Measurements from ENCODE around the gene RBM15B. TPM values are rescaled to one million over a fixed set of nuclear protein-coding genes. Genes with fewer than 3 reads are reported as not detected.

Gene RBM15B
- total RNA-seq, 1 experiment from 2014 or later, result 61.1 TPM

- Histone ChIP-seq H3K79me1 (ENCODE audit: insufficient read depth, low read depth, low read length, poor library complexity, severe bottlenecking) (peaks cover 3% of the 10 kb centered on the region), H3K14ac (ENCODE audit: insufficient read depth, low read length) (no peak overlapping the region), H2BK15ac (ENCODE audit: low read depth, low read length) (no peak overlapping the region), H3K56ac (ENCODE audit: insufficient read length, low read depth, low read length) (no peak overlapping the region), H3K27ac (ENCODE audit: insufficient read length, low read depth, low read length) (no peak overlapping the region), H3K9me3 (ENCODE audit: control insufficient read depth, low read depth, low read length) (no peaks in the 10 kb centered on the region), H3K4me2 (ENCODE audit: insufficient read depth, insufficient read length, low read length) (no peak overlapping the region), H2BK5ac (ENCODE audit: insufficient read length, low read length) (no peak overlapping the region), H2BK20ac (ENCODE audit: low read depth, low read length, poor library complexity, severe bottlenecking) (no peak overlapping the region), H3K18ac (ENCODE audit: insufficient read length, low read depth, low read length) (no peak overlapping the region), H4K91ac (ENCODE audit: insufficient read length, low read depth, low read length) (no peak overlapping the region), H4K20me1 (ENCODE audit: control insufficient read depth, insufficient read depth, insufficient read length) (no peaks in the 10 kb centered on the region), H2BK12ac (ENCODE audit: insufficient read length, low read depth, low read length) (no peak overlapping the region), H4K5ac (ENCODE audit: insufficient read length, low read depth, low read length) (no peak overlapping the region), H2BK120ac (ENCODE audit: low read depth, low read length, poor library complexity, severe bottlenecking) (no peak overlapping the region), H2AK5ac (ENCODE audit: insufficient read length, low read length) (no peak overlapping the region), H2AFZ (ENCODE audit: low read length) (no peak overlapping the region), H3K27me3 (ENCODE audit: insufficient read depth, low read length) (no peaks in the 10 kb centered on the region), H3T11ph (ENCODE audit: low read length) (no peak overlapping the region), H3K23ac (ENCODE audit: insufficient read length, low read depth, low read length) (no peak overlapping the region), H4K8ac (replicated peaks; ENCODE audit: insufficient read length, low read depth, low read length) (no peak overlapping the region), H3K23me2 (ENCODE audit: insufficient read length, low read depth, low read length, poor library complexity, severe bottlenecking) (no peaks in the 10 kb centered on the region), H3K4me1 (ENCODE audit: insufficient read depth, low read length) (no peaks in the 10 kb centered on the region), H3K9ac (ENCODE audit: extremely low read depth, insufficient read length, low read length) (no peak overlapping the region), H3K4ac (ENCODE audit: low read depth, low read length) (no peak overlapping the region), H3K79me2 (ENCODE audit: insufficient read depth, low read length) (no peaks in the 10 kb centered on the region)
- Mint-ChIP-seq H3K36me3 (ENCODE audit: insufficient read depth in 1 of 3, low read depth in 3 of 3) (peaks cover 7 to 38% (median 14%) of the 10 kb centered on the region in 3 experiments; a peak in 6 of 7 replicates), H3K27ac (no peak overlapping the region), H3K9me3 (no peaks in the 10 kb centered on the region), H3K27me3 (ENCODE audit: low read depth) (no peaks in the 10 kb centered on the region; the same call in 1 of the 2 replicates), H3K4me1 (no peaks in the 10 kb centered on the region), H3K4me3 (no peak overlapping the region)
- WGBS (ENCODE audit: extremely low coverage, insufficient read length, low lambda C conversion rate), result no CpG with 5 or more reads among the region's 5 CpGs
- no peak for TF ChIP-seq CTCF (conservative IDR thresholded peaks at IDR 0.05)
- no peak for DNase-seq
Measured at GRCh38 chr3:51434110-51434509, 43.0 kb downstream of the RBM15B start.
